ENCODE results near the gene CCDC188. TPM values are rescaled to one million over a fixed set of nuclear protein-coding genes. Genes with fewer than 3 reads are reported as not detected.

CCDC188 gene
- total RNA-seq, 1 donor from 2014 or later: not detected

DNA sequence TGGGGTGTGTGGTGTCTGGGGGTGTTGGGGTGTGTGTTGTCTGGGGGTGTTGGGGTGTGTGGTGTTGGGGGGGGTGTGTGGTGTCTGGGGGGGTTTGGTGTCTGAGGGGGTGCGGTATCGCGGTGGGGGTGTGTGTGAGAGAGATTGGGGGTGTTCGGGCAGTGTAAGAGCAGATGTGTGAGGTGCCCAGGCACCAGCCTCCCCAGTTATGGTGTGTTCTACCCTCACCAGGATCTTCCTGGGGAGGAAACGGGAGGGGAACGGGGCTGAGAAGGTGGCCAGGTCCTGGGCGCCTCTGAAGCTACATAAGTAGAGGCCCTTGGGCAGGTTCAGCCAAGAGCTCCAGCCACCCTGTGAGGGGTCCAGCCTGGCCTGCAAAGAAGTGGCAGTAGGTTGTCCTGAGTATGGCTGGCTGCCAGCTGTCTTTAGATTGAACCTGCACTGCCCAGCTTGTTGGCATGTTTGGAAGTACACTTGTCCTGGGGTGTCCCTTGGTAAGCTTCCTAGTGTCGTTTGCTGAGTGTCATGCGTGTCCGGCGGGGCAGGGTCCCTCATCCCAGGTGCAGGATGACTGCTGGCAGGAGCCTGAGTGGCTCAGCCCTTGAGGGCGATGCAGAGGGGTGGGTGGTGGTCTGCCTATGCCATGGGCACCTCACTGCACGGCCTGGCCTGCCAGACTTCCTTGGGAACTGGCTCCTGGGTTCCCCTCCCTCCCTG, 27.3 kb downstream of the CCDC188 start:
- DNase-seq (ENCODE audit: low spot score): no peak
- ATAC-seq: no peak

DNA sequence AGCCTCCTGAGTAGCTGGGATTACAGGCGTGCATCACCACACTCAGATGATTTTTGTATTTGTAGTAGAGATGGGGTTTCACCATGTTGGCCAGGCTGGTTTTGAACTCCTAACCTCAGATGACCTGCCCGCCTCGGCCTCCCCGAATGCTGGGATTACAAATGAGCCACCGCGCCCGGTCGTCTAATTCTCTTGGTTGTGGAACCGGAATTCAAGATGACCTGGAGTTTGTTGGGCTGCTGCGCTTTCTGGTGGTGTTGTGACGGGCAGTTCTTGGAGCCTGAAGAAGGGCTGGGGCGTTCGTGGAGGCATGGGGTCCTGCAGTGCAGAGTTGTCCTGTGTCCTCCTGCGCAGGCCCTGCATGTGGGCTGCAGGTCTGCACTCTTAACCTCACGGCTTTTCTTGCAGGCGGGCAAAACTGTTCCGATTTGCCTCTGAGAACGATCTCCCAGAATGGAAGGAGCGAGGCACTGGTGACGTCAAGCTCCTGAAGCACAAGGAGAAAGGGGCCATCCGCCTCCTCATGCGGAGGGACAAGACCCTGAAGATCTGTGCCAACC, 28.9 kb downstream of the CCDC188 start:
- no peak for ATAC-seq
- DNase-seq (ENCODE audit: low spot score): no peak

DNA sequence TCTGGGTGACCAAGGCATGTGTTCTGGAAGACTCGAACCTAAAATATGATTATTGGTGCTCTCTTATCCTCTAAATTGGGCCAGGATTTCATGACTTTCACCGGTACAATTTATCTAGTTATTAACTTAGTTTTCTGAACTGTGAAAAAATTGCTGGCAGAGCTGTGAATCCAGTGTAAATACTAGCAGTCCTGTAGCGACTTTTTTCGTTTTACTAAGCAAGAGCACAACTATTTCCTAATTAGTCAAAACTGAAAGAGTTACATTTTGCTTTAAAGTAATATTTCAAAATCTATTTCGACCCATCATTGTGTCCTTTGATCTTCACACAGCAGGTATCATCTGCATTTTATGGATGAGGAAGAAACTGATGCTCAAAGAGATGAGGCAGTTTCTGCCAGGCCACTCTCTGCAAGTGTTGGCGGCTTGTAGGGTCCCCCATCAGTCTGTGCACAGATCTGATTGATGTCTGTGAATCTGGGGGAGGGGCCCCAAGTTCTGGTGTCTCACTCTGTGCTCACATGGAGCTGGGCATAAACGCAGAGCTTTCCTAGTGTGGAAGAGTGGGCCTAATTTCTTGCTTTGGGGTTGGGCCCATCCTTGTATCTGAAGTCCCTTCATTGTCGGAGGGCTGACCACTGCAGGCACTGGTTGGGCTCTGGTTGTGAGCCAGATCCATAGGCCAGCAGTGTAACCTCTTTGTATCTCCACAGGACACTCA, 32.4 kb downstream of the CCDC188 start:
- ATAC-seq: no peak
- DNase-seq (ENCODE audit: low spot score): no peak

DNA sequence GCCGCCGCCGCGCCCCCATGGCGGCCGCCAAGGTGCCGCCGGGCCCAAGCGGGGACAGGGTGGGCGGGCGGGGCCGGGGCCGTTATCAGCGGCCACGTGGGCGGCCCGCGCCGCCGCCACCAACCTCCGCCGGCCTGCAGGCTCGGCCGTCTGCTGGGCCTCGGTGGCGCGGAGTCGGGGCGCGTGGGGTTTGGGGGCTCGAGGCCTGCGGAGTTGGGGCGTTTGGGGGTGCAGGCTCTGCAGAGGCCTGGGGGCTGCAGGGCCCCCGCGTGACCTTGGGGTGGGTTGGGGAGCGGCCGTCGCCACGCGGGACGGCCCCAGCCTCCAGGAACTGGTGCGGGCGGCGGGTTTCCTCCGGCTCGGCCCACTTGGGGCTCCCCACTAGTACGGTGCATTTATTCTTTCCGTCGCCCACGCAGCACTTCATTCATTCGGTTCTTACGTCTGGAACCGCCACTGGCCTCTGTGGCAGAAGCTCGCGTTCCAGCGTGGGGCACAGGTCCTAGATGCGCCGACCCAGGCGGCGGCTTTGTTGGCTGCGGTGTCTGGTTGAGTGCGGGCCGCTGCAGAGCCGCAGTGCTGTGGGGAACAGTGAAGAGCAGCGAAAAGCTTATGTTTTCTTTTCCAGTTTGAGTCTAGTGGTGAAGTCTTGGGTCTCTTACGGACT, 33.1 kb downstream of the CCDC188 start:
- DNase-seq (ENCODE audit: low spot score) (no peak), ATAC-seq (no peak)

DNA sequence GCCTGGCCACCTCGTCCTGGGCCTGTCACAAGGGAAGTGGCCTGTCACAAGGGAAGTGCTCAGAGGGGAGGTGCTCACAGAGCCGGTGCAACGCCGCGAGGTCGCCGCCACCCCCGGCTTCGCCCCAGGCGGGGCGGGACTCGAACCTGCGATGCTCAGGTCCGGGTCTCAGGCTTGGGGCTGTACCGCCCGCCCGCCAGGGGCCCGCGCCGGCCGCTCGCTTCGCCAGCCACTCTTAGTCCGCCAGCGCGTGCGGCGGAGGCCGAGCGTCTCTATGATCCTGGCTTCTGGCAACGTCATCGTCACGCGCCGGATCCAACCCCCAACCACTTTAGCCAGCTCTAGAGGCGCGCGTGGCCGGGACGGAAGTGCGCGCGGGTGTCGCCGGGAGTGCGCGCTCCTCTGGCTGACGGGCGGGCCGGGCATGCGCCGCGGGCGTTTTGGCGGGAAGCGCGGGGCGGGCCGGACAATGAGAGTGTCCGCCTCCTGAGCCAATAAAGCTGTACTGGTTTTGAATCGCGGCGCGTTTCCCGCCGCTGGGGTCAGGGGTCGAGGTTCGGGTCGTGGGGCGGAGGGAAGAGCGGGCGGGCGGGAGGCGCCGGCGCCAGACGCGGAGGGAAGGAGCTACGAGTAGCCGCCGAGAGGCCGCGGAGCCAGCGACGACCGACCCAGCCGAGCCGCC, 33.8 kb downstream of the CCDC188 start, which contains the start of gene TRMT2A:
Gene TRMT2A, minus strand, starts transcription at position 276 of the 682 bp plus-strand sequence. CDS start 320 bp downstream, outside the sequence.
- peak; percentile 83 for ATAC-seq
- peak; percentile 99 for DNase-seq (ENCODE audit: low spot score)

DNA sequence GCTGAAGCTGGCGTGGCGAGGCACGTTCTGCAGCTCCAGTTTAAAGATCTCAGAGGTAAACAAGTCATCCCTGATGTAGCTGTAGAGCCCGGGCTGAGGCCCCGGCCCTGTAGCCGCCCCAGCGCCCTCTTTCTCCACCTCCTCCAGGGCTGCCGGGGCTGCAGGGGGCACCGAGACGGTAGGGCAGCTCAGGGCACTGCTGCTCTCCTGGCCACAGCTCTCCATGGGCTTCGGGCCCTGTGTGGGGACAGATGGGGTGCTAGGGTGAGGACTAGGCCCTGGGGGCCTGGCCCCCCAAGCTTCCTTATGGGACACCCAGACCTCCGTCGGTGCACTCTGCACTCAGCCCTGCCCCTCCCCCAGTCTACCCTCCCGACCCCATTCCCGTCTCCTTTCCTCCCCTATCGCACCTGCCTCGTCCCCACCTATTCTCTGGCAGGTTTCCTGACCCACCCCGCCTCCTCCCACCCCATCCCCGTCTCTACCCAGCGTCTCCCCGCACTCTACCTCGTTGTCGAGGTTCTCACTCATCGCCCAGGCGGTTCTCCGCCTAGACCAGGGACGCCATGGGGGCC, 34.4 kb downstream of the CCDC188 start:
- peak; percentile 4 for ATAC-seq
- DNase-seq (ENCODE audit: low spot score): no peak

DNA sequence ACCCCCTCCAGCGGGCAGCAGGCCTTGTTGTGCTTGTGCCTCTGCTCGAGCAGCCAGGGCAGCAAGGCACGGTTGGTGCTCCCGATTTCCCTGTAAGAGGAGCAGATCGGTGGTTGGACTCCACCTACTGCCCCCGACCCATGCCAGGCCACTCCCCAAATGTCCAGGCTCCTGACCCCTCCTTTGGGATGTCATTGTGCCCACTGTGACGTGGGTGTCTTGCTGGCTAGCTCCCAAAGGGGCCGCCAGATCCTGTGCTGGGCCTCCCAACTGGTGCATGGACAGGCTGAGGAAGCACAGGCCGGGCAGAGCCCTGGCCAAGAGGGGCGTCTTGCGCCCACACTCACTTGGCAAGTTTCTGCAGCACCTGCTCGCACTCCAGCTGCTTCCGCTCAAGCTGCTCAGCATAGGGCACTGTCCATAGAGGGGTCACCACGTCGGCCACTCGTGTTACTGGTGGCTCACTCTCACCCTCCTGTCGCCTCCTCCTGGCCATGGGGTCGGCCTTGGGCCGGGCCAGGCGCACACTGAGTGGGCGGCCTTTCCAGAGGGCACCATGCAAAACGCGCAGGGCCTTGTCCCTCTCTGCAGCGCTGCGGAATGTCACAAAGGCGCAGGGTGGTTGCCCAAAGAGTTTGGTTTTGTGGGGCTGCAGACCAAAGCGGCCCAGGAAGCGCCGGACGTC, 35.0 kb downstream of the CCDC188 start, which contains the start of gene RANBP1:
Gene RANBP1, plus strand, starts transcription at position 414 of the 685 bp plus-strand sequence. Its CDS starts 81 bp downstream, at position 495.
- ATAC-seq (no peak), DNase-seq (ENCODE audit: low spot score) (no peak)

DNA sequence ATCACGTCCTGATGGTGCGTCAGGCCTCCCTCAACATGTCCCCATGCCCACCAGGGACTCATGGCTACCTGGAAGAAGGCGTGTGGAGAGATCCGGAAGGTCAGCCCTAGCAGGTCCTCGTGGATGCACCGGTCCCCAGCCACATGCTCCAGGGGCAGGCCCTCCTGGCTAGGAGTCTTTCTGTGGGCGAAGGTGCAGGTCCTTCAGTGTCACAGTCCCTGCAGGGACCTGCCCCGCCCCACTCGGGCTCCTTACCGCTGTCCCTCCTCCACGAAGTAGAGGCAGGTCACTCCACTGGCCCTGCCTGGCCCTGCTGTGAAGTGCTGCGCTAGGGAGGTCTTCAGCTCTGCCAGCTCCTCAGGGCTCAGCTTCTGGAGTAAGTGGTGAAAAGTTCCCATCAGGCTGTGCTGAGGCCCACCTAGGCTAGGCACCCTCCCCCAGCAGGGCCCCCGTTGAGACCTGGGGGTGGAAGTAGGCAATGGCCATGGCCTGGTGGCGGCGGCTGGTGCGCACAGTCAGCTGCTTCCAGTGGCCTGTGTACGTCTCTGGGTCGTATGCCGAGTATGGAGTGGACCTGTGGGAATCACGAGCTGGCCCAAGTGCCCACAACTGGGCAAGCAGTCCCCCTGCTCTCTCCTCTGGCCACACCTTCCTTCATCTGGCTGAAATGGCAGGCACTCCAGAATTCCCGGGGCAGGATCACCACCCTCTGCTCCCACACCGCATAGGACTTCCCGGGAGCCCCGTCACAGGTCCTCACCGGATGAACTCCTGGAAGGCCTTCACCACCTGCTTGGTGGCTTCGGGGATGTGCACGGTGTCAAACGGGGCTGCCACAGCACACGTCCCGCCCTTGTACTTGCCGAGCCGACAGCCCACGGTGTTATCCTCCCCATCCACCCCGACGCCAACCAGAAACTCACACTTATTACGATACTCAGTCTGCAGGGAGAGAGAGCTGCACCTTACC, 36.1 kb downstream of the CCDC188 start:
- no peak for DNase-seq (ENCODE audit: low spot score)
- ATAC-seq: no peak

DNA sequence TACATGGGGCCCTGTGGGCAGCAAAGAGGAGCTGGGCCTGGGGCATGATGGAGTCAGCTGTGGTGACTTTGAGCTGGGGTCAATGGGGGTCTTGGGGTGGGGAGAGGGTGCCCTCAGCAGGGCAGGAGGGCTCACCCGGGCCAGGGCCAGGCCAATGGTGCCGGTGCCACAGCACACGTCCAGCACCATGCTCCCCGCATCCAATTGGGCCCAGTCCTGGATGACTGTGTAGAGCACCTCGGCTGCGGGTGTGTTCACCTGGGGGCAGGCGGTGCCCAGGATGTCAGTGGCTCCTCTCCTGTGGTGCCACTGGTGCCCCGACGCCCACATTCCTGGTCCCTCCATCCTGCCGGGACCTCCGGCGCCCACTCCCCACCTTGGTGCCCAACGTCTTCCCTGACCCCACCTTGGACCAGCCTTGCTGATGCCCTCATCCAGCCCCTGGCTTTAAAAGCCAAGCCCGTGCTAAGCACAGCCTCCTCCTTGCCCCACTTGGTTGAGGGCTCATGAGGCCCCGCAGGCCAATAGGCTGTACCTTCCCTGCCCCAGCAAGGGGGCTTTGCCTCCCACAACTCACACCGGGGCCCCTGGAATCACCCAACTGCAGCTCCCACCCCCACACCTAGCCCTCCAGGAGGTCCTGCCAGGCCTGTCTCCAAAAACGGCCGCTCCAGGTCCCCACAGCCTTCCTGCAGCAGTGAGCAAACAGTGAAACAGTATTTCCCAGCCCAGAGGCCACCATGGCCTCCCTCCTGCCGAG, 37.1 kb downstream of the CCDC188 start:
- ATAC-seq (no peak), DNase-seq (ENCODE audit: low spot score) (no peak)

DNA sequence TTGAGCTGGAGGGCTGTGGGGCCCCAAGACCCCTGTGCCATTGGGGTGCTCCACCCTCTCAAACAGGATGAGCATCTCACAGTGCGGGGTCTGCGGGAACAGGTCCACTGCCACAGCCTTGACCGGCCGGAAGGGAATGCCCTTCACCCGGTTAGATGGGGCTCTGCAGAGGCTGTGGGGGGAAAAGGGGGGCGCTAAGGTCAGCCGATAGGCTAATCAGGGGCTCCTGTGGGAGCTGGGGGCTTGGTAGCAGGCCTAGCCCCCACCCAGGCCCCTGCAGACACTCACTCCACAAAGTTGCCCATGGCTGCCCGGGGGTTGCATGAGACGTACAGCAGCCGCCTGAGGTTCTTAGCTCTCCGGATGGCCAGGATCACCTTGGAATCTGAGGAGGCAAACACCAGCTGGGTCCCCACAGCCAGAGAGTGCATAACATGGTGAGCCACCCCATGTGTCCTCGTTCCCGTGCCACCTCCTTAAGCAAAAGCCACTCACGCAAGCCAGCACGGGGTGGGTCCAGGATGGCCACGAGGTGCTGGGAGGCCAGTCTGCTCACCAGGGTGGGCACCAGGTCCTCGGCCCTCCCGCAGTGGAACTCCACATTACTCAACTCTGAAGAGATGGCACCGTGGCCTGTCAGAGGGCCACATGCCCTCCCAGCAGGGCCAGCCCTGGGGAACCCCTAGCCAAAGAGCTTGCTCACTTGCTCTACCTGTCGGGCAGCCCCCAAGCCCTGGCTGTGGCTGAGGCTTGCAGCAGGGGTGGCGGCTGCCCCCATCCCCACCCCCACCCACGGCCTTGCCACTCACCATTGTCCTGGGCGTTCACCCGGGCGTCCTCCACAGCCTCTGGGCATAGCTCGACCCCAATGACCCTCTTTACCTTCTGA, 38.0 kb downstream of the CCDC188 start:
- ATAC-seq (no peak), DNase-seq (ENCODE audit: low spot score) (no peak)

DNA sequence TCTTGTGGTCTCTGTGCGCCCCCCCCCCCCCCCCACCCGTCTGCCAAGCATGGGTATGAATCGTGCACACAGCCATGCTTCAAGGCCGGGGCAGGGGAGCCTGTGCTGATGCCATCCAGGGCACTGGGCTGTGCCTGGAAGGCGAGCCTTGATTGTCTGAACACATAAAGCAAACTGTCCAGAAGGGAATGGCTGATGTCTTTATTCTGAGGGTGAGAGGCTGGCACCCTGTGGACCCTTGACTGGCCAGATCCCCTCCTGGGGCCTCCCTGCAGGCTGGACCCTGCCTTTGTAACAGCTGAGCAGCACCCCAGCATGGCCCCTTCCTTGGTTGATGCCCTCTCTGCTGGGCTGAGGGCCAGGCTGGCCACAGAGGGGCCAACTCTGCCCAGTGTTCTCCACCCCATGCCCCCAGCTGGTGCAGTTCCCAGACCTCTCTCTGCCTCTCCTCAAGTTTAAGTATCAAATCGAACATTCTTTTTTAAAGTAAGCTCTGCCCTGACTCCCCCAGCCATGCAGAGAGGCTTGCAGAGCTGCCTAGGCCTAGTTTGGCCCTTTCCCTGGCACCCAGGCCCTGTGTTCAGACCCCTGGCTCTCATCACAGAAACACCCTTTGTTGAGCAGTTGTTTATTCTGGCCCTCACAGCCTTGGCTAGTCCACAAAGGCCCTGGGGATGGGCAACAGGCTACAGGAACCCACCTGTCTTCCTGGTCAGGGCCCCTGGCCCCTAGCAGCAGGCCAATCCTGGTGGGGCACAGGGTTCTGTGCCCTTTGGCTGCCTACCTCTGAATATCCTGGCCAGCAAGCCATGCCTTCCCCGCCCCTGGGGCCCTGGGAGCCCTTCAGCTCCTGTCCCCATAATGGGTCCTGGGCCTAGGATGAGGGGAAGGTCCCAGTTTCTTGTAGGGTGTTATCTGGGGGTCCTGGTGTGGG, 38.9 kb downstream of the CCDC188 start:
- DNase-seq (ENCODE audit: low spot score): no peak
- ATAC-seq: no peak

DNA sequence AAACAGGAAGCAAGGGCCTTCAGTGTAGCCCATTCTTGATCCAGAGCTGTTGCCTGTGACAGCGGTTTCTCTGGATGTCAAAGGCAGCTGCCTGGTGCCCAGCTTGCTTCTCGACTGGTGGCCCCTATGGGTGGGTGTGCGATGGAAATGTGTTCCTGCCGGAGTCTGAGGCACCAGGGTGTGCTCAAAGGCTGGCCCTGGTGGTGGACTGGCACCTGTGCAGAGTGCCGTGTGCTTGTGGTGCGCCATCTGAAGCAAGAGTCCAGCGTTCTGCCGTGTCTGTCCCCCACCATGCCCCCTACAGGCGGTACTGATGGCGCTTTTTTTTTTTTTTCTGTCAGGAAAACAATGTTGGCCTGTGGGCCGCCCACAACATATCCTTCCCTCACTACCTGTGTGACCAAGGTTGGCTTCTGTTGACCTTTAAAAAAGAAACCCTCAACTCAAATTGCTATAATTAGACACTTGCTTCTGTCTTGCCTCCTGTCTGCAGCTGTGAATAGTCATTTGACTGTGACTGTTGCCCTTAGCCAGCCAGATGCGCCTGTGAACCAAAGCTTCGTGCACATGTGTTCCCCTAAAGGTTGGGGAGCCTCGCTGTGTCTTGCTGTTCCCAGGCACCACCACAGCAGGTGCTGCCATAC, 39.7 kb downstream of the CCDC188 start:
- DNase-seq (ENCODE audit: low spot score): no peak
- peak; percentile 32 for ATAC-seq

DNA sequence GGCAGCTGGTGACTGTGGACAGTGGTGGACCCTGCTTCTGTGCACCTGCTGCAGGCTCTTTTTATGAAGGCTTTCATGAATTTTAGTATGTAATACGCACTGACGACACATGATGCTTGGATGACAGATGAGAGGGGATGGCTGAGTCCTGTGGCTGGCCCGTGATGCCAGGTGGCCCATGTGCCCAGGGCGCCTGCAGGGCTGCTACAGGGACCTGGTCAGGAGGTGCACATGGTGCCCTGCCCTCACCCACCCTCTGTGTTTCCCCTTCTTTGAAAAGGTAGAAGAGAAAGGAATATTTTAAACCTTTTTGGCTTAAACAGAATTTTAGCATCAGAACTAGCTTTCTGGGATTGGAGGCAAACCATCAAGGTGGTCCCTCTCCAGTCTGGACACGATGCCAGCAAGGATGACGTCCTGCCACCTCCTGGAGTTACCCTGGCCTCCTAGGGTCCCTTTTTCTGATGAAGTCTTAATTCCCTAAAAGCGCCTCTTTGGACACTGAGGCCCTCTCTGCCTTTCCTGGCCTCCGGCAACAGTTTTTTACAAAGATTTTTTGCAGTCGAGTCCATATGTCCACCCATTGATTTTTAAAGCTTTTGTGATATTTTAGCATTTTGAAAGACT, 40.4 kb downstream of the CCDC188 start:
- DNase-seq (ENCODE audit: low spot score): no peak
- peak; percentile 1 for ATAC-seq

DNA sequence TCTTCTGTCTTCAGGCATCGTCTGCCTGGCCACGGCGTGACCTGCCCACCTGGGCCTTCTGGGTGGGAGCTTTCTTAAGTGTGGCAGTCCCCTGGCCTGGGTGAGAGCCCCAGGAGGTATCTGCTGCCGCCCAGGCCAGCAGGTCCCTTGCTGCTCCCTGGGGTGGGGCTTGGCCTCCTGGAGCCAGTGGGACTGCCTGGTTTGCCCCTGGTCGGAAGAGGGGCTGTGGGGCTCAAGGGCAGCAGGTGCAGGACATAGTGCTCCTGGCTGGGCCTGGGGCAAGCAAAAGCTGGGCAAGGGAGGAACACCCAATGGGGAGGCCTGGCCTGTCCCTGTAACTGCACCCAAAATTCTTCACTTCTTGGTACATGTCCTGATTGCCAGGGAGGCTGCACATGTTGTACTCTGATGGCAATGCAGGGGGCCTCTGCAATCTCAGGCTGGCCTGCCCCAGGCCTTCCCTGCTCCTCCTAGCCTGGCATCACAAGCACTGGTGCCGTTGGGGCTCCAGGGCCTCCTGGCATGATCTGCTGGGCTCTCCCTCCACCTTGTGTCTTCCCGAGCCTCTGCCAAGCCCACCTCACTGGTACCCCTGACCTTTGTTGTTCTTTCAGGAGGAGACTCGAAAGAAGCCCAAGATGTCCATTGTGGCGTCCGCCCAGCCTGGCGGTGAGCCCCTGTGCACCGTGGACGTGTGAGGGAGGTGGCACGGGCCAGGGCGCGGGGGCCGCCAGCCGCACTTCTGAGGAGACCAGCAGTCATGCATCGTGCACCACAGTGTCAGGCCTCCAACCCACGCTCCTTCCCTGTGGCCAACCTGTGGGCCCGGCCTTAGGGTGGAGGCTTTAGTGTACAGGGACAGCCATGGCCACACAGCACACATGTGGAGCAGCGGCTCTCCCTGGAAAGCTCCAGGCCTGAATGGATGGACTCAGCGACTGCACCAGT, 41.2 kb downstream of the CCDC188 start:
- ATAC-seq: peak; percentile 2

More for the DNA sequence above, 41.2 kb downstream of the CCDC188 start:
- DNase-seq (ENCODE audit: low spot score): no peak
